ENCODE data around the gene WNT7B. TPM values are rescaled to one million over a fixed set of nuclear protein-coding genes. Genes with fewer than 3 reads are reported as not detected.

Gene WNT7B
- total and polyA plus RNA-seq, 2 experiments from 2014 or later: 0.10 TPM; not detected in 1

- no peak for TF ChIP-seq REST (IDR thresholded peaks at IDR 0.05; ENCODE audit: unreplicated experiment)
- no peak for TF ChIP-seq EZH2 (IDR thresholded peaks at IDR 0.05; ENCODE audit: low read depth, unreplicated experiment)
- TF ChIP-seq POLR2AphosphoS5 (IDR thresholded peaks at IDR 0.05; ENCODE audit: low read depth): no peak
- TF ChIP-seq ZNF114 (CRISPR knock-in tag; IDR thresholded peaks at IDR 0.05): no peak
- no peak for TF ChIP-seq JUNB (IDR thresholded peaks at IDR 0.05; ENCODE audit: unreplicated experiment)
Measured at GRCh38 chr22:45885941-45886395, 91.0 kb downstream of the WNT7B start (continued).

GRCh38 chr22:45885171-45885840, 91.7 kb downstream of the WNT7B start:
- no peak overlapping the region for H3K4me2 ChIP-seq
- ATAC-seq: no peak
- no peak overlapping the region for H3K4me3 ChIP-seq
- no peaks in the 10 kb centered on the region for H3K36me3 ChIP-seq (ENCODE audit: insufficient read depth)
- H3K27me3 ChIP-seq (ENCODE audit: insufficient read depth): no peaks in the 10 kb centered on the region
- Mint-ChIP-seq H3K36me3 (ENCODE audit: low read depth) (no peaks in the 10 kb centered on the region), H3K4me1 (peaks cover 4% of the 10 kb centered on the region), H3K9me3 (no peaks in the 10 kb centered on the region; the same call in 2 of the 3 replicates), H3K27me3 (ENCODE audit: insufficient read depth, low read depth, poor library complexity) (peaks cover 32% of the 10 kb centered on the region), H3K4me3 (no peak overlapping the region), H3K27ac (no peak overlapping the region)
- H4K20me1 ChIP-seq (replicated peaks; ENCODE audit: insufficient read depth): no peaks in the 10 kb centered on the region
- no peak for DNase-seq (ENCODE audit: low spot score)
- no peaks in the 10 kb centered on the region; the same call in 1 of the 2 replicates for H3K4me1 ChIP-seq (ENCODE audit: insufficient read depth)
- H2AFZ ChIP-seq: no peak overlapping the region
- no peaks in the 10 kb centered on the region for H3K9me2 ChIP-seq (ENCODE audit: insufficient read depth)
- no peaks in the 10 kb centered on the region for H3K79me2 ChIP-seq (replicated peaks; ENCODE audit: insufficient read depth)
- H3K27ac ChIP-seq (ENCODE audit: low read depth): no peak overlapping the region
- H3F3A ChIP-seq (replicated peaks; ENCODE audit: low read depth): no peaks in the 10 kb centered on the region
- TF ChIP-seq ZNF331 (CRISPR knock-in tag; IDR thresholded peaks at IDR 0.05; ENCODE audit: low read depth): no peak
- no peak for TF ChIP-seq JUNB (IDR thresholded peaks at IDR 0.05; ENCODE audit: unreplicated experiment)
- TF ChIP-seq ZNF462 (CRISPR knock-in tag; IDR thresholded peaks at IDR 0.05): no peak
- TF ChIP-seq ZNF114 (CRISPR knock-in tag; IDR thresholded peaks at IDR 0.05): no peak
- no peak for TF ChIP-seq ETS1 (IDR thresholded peaks at IDR 0.05)
- no peak for TF ChIP-seq NANOG (IDR thresholded peaks at IDR 0.05; ENCODE audit: borderline replicate concordance)
- TF ChIP-seq POLR2AphosphoS5 (IDR thresholded peaks at IDR 0.05; ENCODE audit: low read depth): no peak
- TF ChIP-seq CTCF (conservative IDR thresholded peaks at IDR 0.05; ENCODE audit: low read depth in 2 of 2): no peak
- no peak for TF ChIP-seq STAT1 (IDR thresholded peaks at IDR 0.05; ENCODE audit: unreplicated experiment)
- no peak for TF ChIP-seq CREB1 (CRISPR knock-in tag; IDR thresholded peaks at IDR 0.05; ENCODE audit: low read depth)

Measured in GM23338 (cell line).